ENCODE results near the gene ALDOB. TPM values are rescaled to one million over a fixed set of nuclear protein-coding genes. Genes with fewer than 3 reads are reported as not detected.

ALDOB gene
- total and polyA plus RNA-seq, 4 donors: 527 to 2,132 (median 1,808) TPM

DNA sequence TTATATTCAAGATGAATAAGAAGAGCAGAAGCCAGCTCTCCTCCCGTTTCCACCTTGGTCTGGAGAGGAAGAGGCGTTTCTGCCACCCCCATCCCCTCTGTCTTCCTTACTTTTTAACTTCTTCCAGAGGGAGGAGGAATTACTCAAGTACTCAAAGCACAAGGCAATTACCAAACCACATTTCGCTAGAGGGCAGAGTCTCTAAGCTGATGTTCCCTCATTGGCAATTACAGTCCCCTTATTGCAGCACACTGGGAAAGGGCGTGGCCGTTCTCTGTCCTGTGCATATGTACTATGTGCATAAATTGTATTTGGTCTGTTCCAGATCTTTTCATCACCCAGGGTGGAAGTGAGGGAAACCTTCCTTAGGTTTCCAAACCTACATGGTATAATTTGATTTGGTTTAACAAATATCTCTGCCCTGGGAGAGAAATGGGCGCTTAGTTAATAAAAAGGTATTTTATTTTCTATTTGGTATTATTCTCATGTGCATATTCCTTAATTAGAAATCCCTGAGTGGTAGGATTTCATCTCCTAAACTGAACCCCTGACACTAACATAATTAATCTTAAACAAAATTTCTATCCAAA lies 29.8 kb upstream of the ALDOB start:
- WGBS: 48% methylated on average over 6 of the region's 6 CpGs
- H3K4me3 ChIP-seq (ENCODE audit: low read depth in 1 of 3, low read length in 3 of 3): no peak overlapping the region
- DNase-seq (ENCODE audit: low spot score): no peak
- H3K9ac ChIP-seq (ENCODE audit: low read depth in 1 of 2, low read length in 2 of 2): no peak overlapping the region
- H3K36me3 ChIP-seq (ENCODE audit: control insufficient read depth in 4 of 4, insufficient read depth in 3 of 4, low read depth in 1 of 4, low read length in 3 of 4): no peaks in the 10 kb centered on the region
- no peaks in the 10 kb centered on the region for H3K9me3 ChIP-seq (ENCODE audit: control insufficient read depth in 4 of 4, low read length in 3 of 4)
- no peak overlapping the region for H3K27ac ChIP-seq (ENCODE audit: low read depth in 1 of 2, low read length in 2 of 2)
- H3K27me3 ChIP-seq (ENCODE audit: control insufficient read depth in 4 of 4, insufficient read depth in 4 of 4, low read length in 3 of 4): no peaks in the 10 kb centered on the region
- peaks cover 0 to 6% (median 0%) of the 10 kb centered on the region in 4 donors for H3K4me1 ChIP-seq (ENCODE audit: control insufficient read depth in 4 of 4, insufficient read depth in 4 of 4, low read length in 3 of 4)
- TF ChIP-seq FOXA2 (IDR thresholded peaks at IDR 0.05): no peak
- TF ChIP-seq RAD21 (IDR thresholded peaks at IDR 0.05): peak; percentile 67 to 78
- TF ChIP-seq FOXA1 (IDR thresholded peaks at IDR 0.05): no peak
- TF ChIP-seq SP1 (IDR thresholded peaks at IDR 0.05): peak; percentile 8
- TF ChIP-seq, protein P1, sequence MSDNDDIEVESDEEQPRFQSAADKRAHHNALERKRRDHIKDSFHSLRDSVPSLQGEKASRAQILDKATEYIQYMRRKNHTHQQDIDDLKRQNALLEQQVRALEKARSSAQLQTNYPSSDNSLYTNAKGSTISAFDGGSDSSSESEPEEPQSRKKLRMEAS (IDR thresholded peaks at IDR 0.05): no peak
- TF ChIP-seq HNF4A (conservative IDR thresholded peaks at IDR 0.05): peak; percentile 12 to 46
- TF ChIP-seq, protein P2, sequence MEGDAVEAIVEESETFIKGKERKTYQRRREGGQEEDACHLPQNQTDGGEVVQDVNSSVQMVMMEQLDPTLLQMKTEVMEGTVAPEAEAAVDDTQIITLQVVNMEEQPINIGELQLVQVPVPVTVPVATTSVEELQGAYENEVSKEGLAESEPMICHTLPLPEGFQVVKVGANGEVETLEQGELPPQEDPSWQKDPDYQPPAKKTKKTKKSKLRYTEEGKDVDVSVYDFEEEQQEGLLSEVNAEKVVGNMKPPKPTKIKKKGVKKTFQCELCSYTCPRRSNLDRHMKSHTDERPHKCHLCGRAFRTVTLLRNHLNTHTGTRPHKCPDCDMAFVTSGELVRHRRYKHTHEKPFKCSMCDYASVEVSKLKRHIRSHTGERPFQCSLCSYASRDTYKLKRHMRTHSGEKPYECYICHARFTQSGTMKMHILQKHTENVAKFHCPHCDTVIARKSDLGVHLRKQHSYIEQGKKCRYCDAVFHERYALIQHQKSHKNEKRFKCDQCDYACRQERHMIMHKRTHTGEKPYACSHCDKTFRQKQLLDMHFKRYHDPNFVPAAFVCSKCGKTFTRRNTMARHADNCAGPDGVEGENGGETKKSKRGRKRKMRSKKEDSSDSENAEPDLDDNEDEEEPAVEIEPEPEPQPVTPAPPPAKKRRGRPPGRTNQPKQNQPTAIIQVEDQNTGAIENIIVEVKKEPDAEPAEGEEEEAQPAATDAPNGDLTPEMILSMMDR (IDR thresholded peaks at IDR 0.05; ENCODE audit: low read depth, low read length, missing input control): peak; percentile 37
- no peak for TF ChIP-seq TAF1 (conservative IDR thresholded peaks at IDR 0.05)
- TF ChIP-seq, protein P3, sequence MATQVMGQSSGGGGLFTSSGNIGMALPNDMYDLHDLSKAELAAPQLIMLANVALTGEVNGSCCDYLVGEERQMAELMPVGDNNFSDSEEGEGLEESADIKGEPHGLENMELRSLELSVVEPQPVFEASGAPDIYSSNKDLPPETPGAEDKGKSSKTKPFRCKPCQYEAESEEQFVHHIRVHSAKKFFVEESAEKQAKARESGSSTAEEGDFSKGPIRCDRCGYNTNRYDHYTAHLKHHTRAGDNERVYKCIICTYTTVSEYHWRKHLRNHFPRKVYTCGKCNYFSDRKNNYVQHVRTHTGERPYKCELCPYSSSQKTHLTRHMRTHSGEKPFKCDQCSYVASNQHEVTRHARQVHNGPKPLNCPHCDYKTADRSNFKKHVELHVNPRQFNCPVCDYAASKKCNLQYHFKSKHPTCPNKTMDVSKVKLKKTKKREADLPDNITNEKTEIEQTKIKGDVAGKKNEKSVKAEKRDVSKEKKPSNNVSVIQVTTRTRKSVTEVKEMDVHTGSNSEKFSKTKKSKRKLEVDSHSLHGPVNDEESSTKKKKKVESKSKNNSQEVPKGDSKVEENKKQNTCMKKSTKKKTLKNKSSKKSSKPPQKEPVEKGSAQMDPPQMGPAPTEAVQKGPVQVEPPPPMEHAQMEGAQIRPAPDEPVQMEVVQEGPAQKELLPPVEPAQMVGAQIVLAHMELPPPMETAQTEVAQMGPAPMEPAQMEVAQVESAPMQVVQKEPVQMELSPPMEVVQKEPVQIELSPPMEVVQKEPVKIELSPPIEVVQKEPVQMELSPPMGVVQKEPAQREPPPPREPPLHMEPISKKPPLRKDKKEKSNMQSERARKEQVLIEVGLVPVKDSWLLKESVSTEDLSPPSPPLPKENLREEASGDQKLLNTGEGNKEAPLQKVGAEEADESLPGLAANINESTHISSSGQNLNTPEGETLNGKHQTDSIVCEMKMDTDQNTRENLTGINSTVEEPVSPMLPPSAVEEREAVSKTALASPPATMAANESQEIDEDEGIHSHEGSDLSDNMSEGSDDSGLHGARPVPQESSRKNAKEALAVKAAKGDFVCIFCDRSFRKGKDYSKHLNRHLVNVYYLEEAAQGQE (IDR thresholded peaks at IDR 0.05): no peak

DNA sequence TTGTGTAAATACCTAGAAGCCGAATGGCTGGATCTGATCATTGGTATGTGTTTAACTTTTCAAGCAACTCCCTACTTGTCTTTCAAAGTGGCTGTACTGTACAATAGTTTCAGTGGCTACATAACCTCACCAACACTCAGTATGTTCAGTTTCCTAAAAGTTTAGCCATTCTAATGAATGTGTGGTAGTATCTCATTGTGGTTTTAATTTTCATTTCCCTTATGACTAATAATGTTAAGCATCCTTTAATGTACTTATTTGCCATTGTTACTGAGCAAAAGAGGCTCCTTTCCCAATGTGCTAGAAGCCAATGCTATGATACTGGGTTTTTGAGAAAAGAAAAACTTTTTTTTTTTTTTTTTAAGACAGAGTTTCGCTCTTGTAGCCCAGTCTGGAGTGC lies 27.8 kb upstream of the ALDOB start:
- no peak for TF ChIP-seq YY1 (IDR thresholded peaks at IDR 0.05)
- TF ChIP-seq, protein P1 (IDR thresholded peaks at IDR 0.05): no peak
- TF ChIP-seq, protein P2 (IDR thresholded peaks at IDR 0.05; ENCODE audit: low read depth, low read length, missing input control): no peak
- H3K9me3 ChIP-seq (ENCODE audit: control insufficient read depth in 4 of 4, low read length in 3 of 4): no peaks in the 10 kb centered on the region
- no peaks in the 10 kb centered on the region for H3K36me3 ChIP-seq (ENCODE audit: control insufficient read depth in 4 of 4, insufficient read depth in 3 of 4, low read depth in 1 of 4, low read length in 3 of 4)
- no peak overlapping the region for H3K4me3 ChIP-seq (ENCODE audit: low read depth in 1 of 3, low read length in 3 of 3)
- H3K9ac ChIP-seq (ENCODE audit: low read depth in 1 of 2, low read length in 2 of 2): no peak overlapping the region
- WGBS: 90% methylated on average over 2 of the region's 2 CpGs
- DNase-seq (ENCODE audit: low spot score): no peak
- no peak overlapping the region for H3K27ac ChIP-seq (ENCODE audit: low read depth in 1 of 2, low read length in 2 of 2)
- H3K27me3 ChIP-seq (ENCODE audit: control insufficient read depth in 4 of 4, insufficient read depth in 4 of 4, low read length in 3 of 4): no peaks in the 10 kb centered on the region
- peaks cover 0 to 6% (median 2%) of the 10 kb centered on the region in 4 donors for H3K4me1 ChIP-seq (ENCODE audit: control insufficient read depth in 4 of 4, insufficient read depth in 4 of 4, low read length in 3 of 4)
